Pulmonary artery endothelial cell (primary cell): Measurements from ENCODE around the gene MYLK3. TPM values are rescaled to one million over a fixed set of nuclear protein-coding genes. Genes with fewer than 3 reads are reported as not detected.
A peak's percentile ranks its signal among the peaks of the same experiment; 100 is the strongest.
"Not testable (repeated sequence)": the region's sequence is repeated elsewhere in the genome, so short reads cannot be mapped to it uniquely, and the experiment has no call there.

Source experiments
- DNase-seq: peaks from one replicate; pipeline ENCODE4 v3.0.0-alpha.2; 2011; ENCODE audit warnings: low read depth, low spot score
- total RNA-seq: library from RNA; depleted of rRNA; stranded (reverse); fragments of >200 nt; gene quantifications from 2 replicates; pipeline ENCODE4 v1.2.3, GENCODE V29; 2014

The MYLK3 gene
- total RNA-seq, 1 donor from 2014 or later = under 0.01 TPM

DNA sequence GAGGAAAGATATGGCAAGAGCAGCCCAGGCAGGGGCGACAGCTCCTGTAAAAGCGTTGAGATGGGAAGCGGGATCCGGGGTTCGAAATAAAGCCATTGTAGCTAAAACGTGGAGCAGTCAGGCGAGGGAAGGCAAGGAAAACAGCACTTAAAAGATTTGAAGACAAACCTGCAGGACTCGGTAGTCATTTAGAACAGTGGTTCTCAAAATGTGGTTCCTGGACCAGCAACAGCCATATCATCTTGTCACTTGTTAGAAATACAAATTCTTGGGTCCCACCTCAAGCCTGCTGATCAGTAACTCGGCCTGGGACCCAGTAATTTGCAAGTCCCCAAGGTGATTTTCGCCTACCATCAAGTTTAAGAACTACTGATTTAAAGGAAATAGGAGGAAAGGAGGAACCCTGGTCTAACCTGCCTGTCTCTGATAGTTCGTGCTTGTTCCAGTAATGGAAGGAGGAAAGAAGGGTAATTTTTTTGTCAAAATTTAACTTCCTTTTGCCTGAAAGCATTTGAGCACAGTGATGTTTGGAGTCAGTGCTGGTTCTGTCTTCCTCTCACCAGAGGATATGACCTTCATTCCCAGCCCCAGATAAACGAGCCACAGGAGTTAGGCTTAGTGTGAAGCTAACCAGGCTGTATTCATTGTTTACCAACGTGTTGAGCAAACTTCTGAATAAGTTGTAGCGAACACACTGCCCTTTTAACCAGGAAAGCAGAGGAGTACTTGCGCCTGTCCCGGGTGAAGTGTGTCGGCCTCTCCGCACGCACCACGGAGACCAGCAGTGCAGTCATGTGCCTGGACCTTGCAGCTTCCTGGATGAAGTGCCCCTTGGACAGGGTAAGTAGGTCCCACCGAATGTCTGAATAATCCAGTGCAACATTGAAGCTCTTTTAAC is 57.6 kb downstream of the MYLK3 start:
- DNase-seq = no peak

DNA sequence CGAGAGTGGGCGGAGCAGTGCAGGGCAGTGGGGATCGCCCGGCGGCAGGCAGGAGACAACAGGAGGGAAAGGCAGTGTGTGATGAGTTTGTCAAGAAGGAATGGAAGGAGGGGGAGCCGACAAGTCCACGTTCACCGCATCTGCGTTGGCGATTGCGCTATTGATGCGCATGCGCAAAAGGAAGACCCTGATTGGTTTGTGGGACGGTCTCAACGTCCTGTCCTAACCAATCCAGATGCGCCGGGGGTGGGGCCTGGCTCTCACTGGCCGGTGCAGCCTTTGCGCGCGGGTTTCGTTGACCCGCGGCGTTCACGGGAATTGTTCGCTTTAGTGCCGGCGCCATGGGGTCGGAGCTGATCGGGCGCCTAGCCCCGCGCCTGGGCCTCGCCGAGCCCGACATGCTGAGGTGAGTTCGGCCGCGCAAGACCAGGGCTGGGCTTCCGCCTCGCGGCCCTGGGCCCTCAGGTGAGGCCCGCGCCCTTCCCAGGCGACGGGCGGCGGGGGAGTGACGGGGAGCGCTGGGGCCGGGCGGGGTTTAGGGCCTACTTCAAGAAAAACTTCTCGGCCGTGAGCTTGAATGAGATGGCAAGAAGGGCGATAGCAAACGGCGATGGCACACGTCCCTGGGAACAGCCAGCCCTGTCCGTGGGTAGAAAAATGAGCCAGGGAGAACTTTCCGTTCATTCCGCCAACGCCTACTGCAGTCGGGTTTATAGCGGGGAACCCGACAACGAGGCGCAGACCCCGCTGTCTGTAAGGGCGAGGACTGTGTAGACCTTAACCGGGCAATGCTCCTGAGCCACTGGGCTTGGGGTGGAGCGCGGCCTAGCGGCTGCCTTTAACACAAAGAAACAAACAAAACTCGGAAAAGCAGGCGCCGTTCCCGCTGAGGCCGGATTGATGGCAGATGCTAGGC is 58.5 kb downstream of the MYLK3 start, which contains the start of gene ORC6:
TSS of gene ORC6 (plus strand) at position 295 of the 916 bp plus-strand sequence. CDS start at position 342, 47 bp downstream.
- DNase-seq = peak; percentile 81

DNA sequence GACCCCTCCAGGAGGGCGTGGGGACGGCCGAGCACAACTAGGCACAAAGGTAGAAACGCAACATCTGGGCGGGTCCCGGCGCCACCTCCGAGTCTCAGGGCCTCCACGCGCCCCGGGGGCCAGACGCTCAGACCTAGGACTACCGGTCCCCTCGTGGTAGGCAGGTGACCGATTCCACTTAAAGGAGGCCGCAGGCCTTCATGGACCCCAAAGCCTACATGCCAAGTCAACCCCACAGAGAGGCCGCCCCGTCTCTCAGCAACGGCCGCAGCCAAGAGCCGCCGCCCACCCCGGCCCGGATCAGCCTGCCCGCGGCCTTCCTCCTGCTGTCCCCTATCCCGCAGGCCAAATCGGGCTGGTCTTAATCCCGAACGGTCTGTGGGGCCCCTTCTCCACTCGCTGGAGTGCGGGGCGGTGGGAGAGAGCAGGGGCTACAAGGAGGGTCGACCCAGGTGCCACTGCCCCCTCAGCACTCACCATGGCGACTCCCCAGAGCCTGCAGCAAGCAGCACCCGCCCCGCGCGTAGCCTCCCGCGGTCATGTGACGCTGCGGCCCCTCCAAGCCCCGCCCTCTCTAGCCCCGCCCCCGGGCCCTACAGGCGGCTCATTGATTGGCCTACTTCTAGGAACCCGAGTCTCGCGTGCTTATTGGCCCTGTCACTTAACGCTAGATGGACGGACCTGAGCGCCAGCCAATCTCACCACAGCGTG is 59.3 kb downstream of the MYLK3 start, which contains the start of gene VPS35:
TSS of gene VPS35 (minus strand) at position 525 of the 711 bp plus-strand sequence. CDS start at position 480, 45 bp downstream.
- peak; percentile 97 for DNase-seq

DNA sequence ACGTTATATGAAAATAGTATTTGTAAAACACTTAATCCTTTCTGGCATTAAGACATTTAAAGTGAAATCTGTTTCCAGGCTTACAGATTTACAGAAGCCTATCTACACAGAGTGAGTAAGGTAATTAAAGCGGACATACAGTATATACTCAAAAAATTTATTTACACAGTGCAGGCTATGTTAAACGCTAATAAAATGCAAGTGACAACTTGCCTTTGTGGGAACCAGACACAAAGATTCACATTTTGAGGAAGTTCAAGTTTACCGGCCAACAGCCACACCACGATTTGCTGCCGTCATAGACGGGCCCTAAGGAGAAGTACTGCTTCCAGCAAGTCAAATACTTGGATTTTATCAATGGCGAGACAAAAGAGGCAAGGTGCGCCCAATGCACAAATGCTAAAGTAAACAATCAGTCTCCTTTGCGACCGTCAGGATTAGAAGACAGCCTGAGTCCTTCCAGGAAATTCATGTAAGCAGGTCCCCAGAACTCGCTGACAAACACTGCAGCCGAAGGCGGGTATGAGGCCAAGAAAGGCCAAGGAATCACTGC is 60.0 kb downstream of the MYLK3 start:
- DNase-seq = no peak

DNA sequence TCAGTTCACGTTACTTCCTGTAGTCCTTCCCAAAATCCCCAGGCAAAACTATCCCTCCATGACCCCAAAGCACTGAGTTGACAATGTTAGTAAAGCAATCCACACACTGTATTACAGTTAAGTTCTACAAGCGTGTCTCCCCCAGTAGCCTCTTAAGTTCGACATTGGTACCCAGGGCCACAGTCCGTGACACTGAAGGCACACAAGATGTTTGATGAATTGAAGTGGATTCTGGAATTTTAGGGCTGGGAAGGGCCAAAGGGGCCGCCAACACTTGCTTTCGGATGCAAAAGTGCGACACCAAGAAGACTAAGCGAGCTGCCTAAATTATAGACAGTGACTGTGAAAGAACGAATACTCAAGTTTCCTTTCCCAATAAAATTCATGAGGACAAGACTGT is 60.7 kb downstream of the MYLK3 start:
- no peak for DNase-seq

DNA sequence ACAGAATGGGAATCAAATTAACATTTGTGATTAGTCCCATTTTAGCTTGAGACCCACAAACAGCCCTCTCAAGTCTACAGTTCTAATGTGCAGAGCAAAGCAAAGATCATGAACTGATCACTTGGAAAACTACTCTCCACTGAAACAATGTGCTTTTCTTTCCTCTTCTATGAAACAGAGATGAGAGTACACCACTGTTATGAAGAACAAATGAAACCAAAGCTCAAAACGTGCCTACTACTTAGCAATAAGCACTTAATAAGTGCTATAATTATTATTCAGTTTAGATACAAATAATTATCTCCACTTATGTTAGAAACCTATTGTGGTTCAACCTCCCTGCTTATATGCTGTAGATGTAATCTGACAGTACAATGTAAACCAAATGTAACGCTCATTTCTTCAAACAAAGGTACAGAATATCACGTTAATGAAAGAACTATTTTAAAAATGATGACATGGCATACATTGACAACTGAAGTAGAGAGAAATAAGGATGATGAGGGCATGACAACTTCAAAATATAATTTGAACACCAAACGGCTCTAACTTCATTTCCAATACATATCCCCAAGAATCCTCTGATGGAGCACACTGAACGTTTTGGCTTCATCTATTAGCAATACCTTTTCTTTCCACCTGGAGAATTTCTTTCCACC is 61.2 kb downstream of the MYLK3 start:
- DNase-seq = no peak

DNA sequence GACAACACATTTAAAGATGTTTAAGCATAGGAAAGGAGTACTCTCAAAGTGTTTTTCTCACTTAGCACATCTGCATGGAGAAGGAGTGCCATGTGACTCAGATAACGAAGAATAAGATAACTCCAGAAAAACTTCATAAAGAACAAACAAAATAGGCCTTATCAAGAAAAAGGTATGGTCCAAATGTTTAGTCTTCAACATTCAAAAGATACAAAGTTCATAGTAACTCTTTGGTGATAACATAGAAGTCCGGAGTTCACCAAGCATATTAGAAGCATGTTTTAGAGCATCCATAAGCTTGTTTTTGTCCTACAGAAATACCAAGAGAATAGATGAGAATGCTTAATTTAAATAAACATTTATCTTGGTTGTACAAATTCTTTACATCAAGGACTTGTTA is 66.3 kb downstream of the MYLK3 start:
- not testable (repeated sequence) for DNase-seq

DNA sequence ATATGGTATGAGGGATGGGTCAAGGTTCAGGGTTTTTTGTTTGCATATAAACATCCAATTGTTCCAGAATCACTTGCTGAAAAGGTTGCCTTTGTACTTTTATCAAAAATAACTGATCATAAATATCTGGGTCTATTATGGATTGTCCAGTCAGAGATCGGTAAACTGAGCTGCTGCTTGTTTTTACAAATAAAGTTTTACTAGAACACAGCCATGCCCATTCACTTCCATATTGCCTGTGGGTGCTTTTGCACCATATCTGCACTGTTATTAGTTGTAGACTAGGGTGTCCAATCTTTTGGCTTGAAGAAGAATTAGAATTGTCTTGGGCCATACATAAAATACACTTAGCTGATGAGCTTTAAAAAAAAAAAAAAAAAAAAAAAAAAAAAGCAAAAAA is 70.2 kb downstream of the MYLK3 start:
- DNase-seq = not testable (repeated sequence)

DNA sequence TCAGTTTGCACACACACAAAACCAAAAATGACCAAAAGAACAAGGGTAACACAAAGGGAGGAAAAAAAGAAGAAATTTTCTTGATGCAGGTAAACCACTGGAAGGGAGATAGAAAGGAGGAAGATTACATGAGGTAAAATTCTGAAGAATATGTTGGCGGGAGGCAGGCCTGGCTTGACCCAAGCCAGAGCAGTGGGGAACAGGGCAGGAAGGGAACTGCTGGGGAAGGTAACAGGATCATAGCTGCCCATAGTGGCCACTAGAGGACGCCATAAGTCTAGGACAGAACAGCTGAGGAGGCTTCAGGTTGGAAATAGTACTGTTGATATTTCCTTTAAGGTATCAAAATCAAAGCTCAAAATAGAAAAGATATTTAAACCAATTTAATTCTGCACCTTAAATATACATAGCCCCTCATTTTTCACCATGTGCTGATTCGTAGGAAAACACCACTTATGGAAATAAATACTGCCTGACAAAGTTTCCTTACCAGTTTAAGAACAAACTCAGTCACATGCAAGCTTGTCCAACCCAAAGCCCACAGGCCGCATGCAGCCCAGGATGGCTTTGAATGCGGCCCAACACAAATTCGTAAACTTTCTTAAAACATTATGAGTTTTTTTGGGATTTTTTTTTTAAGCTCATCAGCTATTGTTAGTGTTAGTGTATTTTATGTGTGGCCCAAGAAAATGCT is 74.7 kb downstream of the MYLK3 start:
- DNase-seq = no peak

DNA sequence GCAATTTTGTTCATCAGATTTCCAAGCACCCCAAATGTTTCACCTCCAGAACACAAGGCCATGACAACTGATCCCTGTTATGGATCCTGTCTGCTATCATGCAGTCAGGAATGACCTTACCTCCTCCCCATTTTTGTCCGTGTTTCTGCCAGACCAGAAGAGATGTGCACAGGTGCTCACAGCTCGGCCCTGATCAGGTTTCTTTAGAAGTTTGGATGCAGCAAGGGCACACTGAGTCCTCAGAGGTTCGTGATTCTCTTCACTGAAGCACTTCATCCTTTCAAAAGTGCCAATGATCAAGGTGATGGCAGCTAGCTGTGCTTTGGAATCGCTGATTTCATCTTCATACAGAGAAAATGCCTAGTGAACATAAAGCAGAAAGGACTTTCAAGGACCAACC is 86.0 kb downstream of the MYLK3 start:
- no peak for DNase-seq

DNA sequence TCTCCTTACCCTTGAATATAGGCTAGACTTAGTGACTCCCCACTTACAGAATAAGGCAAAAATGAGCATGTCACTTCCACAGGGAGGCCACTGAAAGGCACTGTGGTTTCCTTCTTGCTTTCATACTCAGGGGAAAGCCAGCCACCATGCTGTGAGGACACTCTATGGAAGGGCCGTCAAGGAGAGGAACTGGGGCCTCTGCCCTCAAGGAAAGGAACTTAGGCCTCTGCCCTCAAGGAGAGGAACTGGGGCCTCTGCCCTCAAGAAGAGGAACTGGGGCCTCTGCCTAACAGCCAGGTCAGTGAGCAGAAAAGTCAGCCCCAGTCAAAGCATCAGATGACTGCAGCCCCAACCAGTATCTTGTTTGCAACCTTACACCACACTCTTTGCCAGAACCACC is 89.2 kb downstream of the MYLK3 start:
- DNase-seq = no peak

Other genes with a start within 250 kb of the MYLK3 start
- gene SHCBP1, start 127.0 kb downstream of the MYLK3 start, total RNA-seq = 26.8 and 57.3 TPM in 2 replicates
- gene VPS35, start 59.2 kb downstream of the MYLK3 start, total RNA-seq = 72.3 and 124 TPM in 2 replicates
- gene ORC6, start 58.7 kb downstream of the MYLK3 start, total RNA-seq = 14.0 and 16.0 TPM in 2 replicates
- 5.9 and 9.3 TPM in 2 replicates for gene C16orf87, start 82.8 kb upstream of the MYLK3 start, total RNA-seq
- 13.5 and 15.2 TPM in 2 replicates for gene GPT2, start 136.0 kb upstream of the MYLK3 start, total RNA-seq
- gene DNAJA2, start 225.3 kb upstream of the MYLK3 start, total RNA-seq = 81.6 and 102 TPM in 2 replicates